Mesodermal cell (in vitro differentiated cells): ENCODE measurements around the gene MIP.
"Not testable (repeated sequence)": the region's sequence is repeated elsewhere in the genome, so short reads cannot be mapped to it uniquely, and the experiment has no call there.

Source experiments
- H3K27ac ChIP-seq: 2 replicates; pipeline ENCODE4 v1.7.0; 2013; ENCODE audit warnings: mild to moderate bottlenecking, low read depth, low read length, moderate library complexity; ENCODE audit not compliant: severe bottlenecking
- H3K36me3 ChIP-seq: 2 replicates; pipeline ENCODE4 v1.7.1; 2013; ENCODE audit warnings: mild to moderate bottlenecking, low read length, moderate library complexity; ENCODE audit not compliant: control insufficient read depth, insufficient read depth
- H3K4me1 ChIP-seq: one replicate; pipeline ENCODE4 v1.7.1; 2013; ENCODE audit warnings: mild to moderate bottlenecking, low read length; ENCODE audit not compliant: insufficient read depth, control insufficient read depth, poor library complexity, severe bottlenecking
- H3K4me3 ChIP-seq: 2 replicates; pipeline ENCODE4 v1.7.0; 2013; ENCODE audit warnings: low read length, control low read depth, mild to moderate bottlenecking; ENCODE audit not compliant: insufficient read depth, poor library complexity, severe bottlenecking; ENCODE audit errors: extremely low read depth
- H3K9me3 ChIP-seq: 2 replicates; pipeline ENCODE4 v1.7.1; 2013; ENCODE audit warnings: mild to moderate bottlenecking, low read length, moderate library complexity; ENCODE audit not compliant: control insufficient read depth
- WGBS, 2 experiments: methylation state at CpG; one replicate each; pipeline ENCODE4 v1.1.5; 2013; ENCODE audit warnings: missing lambda C conversion rate in 2 of 2; ENCODE audit not compliant: insufficient coverage in 2 of 2; 5-methylcytosine and 5-hydroxymethylcytosine counted together

MIP gene

GRCh38 chr12:56462565-56462964 is 8.1 kb upstream of the MIP start:
- no peaks in the 10 kb centered on the region for H3K36me3 ChIP-seq
- H3K9me3 ChIP-seq = no peaks in the 10 kb centered on the region
- no peak overlapping the region for H3K4me3 ChIP-seq
- no peaks in the 10 kb centered on the region for H3K4me1 ChIP-seq
- H3K27ac ChIP-seq = peak overlapping the region; percentile 31

GRCh38 chr12:56461235-56462159 is 7.0 kb upstream of the MIP start:
- Histone ChIP-seq H3K36me3 (no peaks in the 10 kb centered on the region), H3K4me3 (no peak overlapping the region), H3K4me1 (no peaks in the 10 kb centered on the region), H3K9me3 (no peaks in the 10 kb centered on the region), H3K27ac (no peak overlapping the region)
- WGBS, 2 experiments = 92 to 93% methylated on average over 6 to 8 of the region's 11 CpGs

- no peaks in the 10 kb centered on the region for H3K36me3 ChIP-seq
- no peaks in the 10 kb centered on the region for H3K4me1 ChIP-seq
- 92 to 93% methylated on average over 3 to 4 of the region's 4 CpGs for WGBS, 2 experiments
- no peaks in the 10 kb centered on the region for H3K9me3 ChIP-seq
- no peak overlapping the region for H3K27ac ChIP-seq
- H3K4me3 ChIP-seq = no peak overlapping the region
Measured at GRCh38 chr12:56457817-56458216, 3.4 kb upstream of the MIP start.

GRCh38 chr12:56451147-56451546 is 3.3 kb downstream of the MIP start:
- Histone ChIP-seq H3K4me1 (no peaks in the 10 kb centered on the region), H3K9me3 (peaks cover 4% of the 10 kb centered on the region), H3K27ac (no peak overlapping the region), H3K36me3 (peaks cover 7% of the 10 kb centered on the region), H3K4me3 (no peak overlapping the region)
- 90 to 91% methylated on average over 3 to 4 of the region's 5 CpGs for WGBS, 2 experiments

GRCh38 chr12:56450241-56450640 is 4.2 kb downstream of the MIP start:
- Histone ChIP-seq H3K36me3 (peaks cover 12% of the 10 kb centered on the region), H3K27ac (no peak overlapping the region), H3K4me3 (no peak overlapping the region), H3K9me3 (peaks cover 4% of the 10 kb centered on the region), H3K4me1 (no peaks in the 10 kb centered on the region)
- WGBS, 2 experiments = 95 to 100% methylated on average over 2 to 3 of the region's 3 CpGs

- Histone ChIP-seq H3K9me3 (peaks cover 4% of the 10 kb centered on the region), H3K36me3 (peaks cover 15% of the 10 kb centered on the region), H3K27ac (peak overlapping the region; percentile 89), H3K4me3 (peak overlapping the region; percentile 59), H3K4me1 (no peaks in the 10 kb centered on the region)
- WGBS, 2 experiments = 38 to 59% methylated on average over 3 to 4 of the region's 5 CpGs
Measured at GRCh38 chr12:56449622-56449984, 4.9 kb downstream of the MIP start.

GRCh38 chr12:56448860-56449621 is 5.4 kb downstream of the MIP start, which contains the start of gene TIMELESS:
Gene TIMELESS, minus strand, starts transcription at chr12:56449426. Its CDS starts 15,256 bp downstream, at chr12:56434170.
- WGBS, 2 experiments = 1% methylated on average over 37 to 42 of the region's 58 CpGs
- no peaks in the 10 kb centered on the region for H3K4me1 ChIP-seq
- peak within 1 kb of the TSS; percentile 89 for H3K27ac ChIP-seq
- peaks cover 4% of the 10 kb centered on the region for H3K9me3 ChIP-seq
- H3K36me3 ChIP-seq = peaks cover 16% of the 10 kb centered on the region
- H3K4me3 ChIP-seq = peak within 1 kb of the TSS; percentile 59

GRCh38 chr12:56443208-56443607 is 11.2 kb downstream of the MIP start:
- H3K27ac ChIP-seq, H3K4me3 ChIP-seq, H3K4me1 ChIP-seq, H3K9me3 ChIP-seq: not testable (repeated sequence)
- peaks cover 32% of the 10 kb centered on the region for H3K36me3 ChIP-seq
- 100% methylated on average over 1 to 2 of the region's 2 CpGs for WGBS, 2 experiments

- WGBS, 2 experiments = 93 to 96% methylated on average over 7 to 9 of the region's 11 CpGs
- H3K27ac ChIP-seq = no peak overlapping the region
Measured at GRCh38 chr12:56437430-56438176, 16.9 kb downstream of the MIP start.

GRCh38 chr12:56434828-56435227 is 19.6 kb downstream of the MIP start:
- no peaks in the 10 kb centered on the region for H3K4me1 ChIP-seq
- no peak overlapping the region for H3K4me3 ChIP-seq
- 85 to 94% methylated on average over 2 to 5 of the region's 6 CpGs for WGBS, 2 experiments
- peaks cover 37% of the 10 kb centered on the region for H3K36me3 ChIP-seq
- no peak overlapping the region for H3K27ac ChIP-seq
- no peaks in the 10 kb centered on the region for H3K9me3 ChIP-seq

More at GRCh38 chr12:56437430-56438176, 16.9 kb downstream of the MIP start:
- Histone ChIP-seq H3K4me1 (no peaks in the 10 kb centered on the region), H3K36me3 (peaks cover 26% of the 10 kb centered on the region), H3K4me3 (no peak overlapping the region), H3K9me3 (no peaks in the 10 kb centered on the region)
